ENCODE results near the gene TFDP1.

Gene TFDP1

GRCh38 chr13:113653264-113654174 is 69.0 kb downstream of the TFDP1 start:
- peak; percentile 34 for DNase-seq

- no peak for DNase-seq
Measured at GRCh38 chr13:113654175-113654560, 69.6 kb downstream of the TFDP1 start.

GRCh38 chr13:113654591-113655345 is 70.2 kb downstream of the TFDP1 start:
- DNase-seq, result no peak

- DNase-seq, result no peak
Measured at GRCh38 chr13:113655346-113656002, 70.9 kb downstream of the TFDP1 start.

GRCh38 chr13:113656003-113656588 is 71.5 kb downstream of the TFDP1 start:
- DNase-seq, result no peak

- peak; percentile 65 for DNase-seq
Measured at GRCh38 chr13:113656831-113657671, 72.5 kb downstream of the TFDP1 start.

- no peak for DNase-seq
Measured at GRCh38 chr13:113657851-113658741, 73.5 kb downstream of the TFDP1 start, which contains the start of gene ATP4B. ATP4B (minus strand) TSS chr13:113658198; CDS start chr13:113658144, 54 bp downstream.

- no peak for DNase-seq
Measured at GRCh38 chr13:113658836-113659235, 74.3 kb downstream of the TFDP1 start.

GRCh38 chr13:113659337-113659736 is 74.8 kb downstream of the TFDP1 start:
- DNase-seq, result no peak

GRCh38 chr13:113660066-113660465 is 75.5 kb downstream of the TFDP1 start:
- no peak for DNase-seq

GRCh38 chr13:113661509-113661908 is 77.0 kb downstream of the TFDP1 start:
- no peak for DNase-seq

GRCh38 chr13:113663934-113664333 is 79.4 kb downstream of the TFDP1 start:
- no peak for DNase-seq

GRCh38 chr13:113664751-113665596 is 80.4 kb downstream of the TFDP1 start:
- DNase-seq, result no peak

GRCh38 chr13:113665597-113666328 is 81.2 kb downstream of the TFDP1 start:
- DNase-seq, result no peak

- DNase-seq, result no peak
Measured at GRCh38 chr13:113666329-113666670, 81.7 kb downstream of the TFDP1 start.

GRCh38 chr13:113666951-113667701 is 82.6 kb downstream of the TFDP1 start, which contains the start of gene GRK1:
GRK1 (plus strand) TSS chr13:113667219; CDS start chr13:113667387, 168 bp downstream.
- DNase-seq, result no peak

- DNase-seq, result no peak
Measured at GRCh38 chr13:113667771-113668490, 83.4 kb downstream of the TFDP1 start.

- DNase-seq, result no peak
Measured at GRCh38 chr13:113668491-113668971, 84.0 kb downstream of the TFDP1 start.

All from NCI-H2171 (cell line).